Uterus (tissue), 4 donors: Measurements from ENCODE around the gene ZNF414. TPM values are rescaled to one million over a fixed set of nuclear protein-coding genes. Genes with fewer than 3 reads are reported as not detected.

Source experiments
- DNase-seq, 2 donors: peaks; one replicate each; pipeline ENCODE4 v3.0.0-alpha.2; 2019 to 2020
- H3K27ac ChIP-seq, 2 donors: fragments of 200-600 bp; sonication (generic); 1 replicate in 1 of 2; 2 replicates in 1 of 2; pipeline ENCODE4 v1.5.1; 2016 to 2018
- H3K27me3 ChIP-seq, 2 donors: fragments of 200-600 bp; sonication (generic); one replicate each; pipeline ENCODE4 v1.5.1; 2018 to 2019; ENCODE audit warnings: control low read depth in 1 of 2
- H3K36me3 ChIP-seq, 2 donors: fragments of 200-600 bp; sonication (generic); one replicate each; pipeline ENCODE4 v1.5.1; 2019; ENCODE audit warnings: control low read depth in 1 of 2
- H3K4me1 ChIP-seq, 2 donors: fragments of 200-600 bp; sonication (generic); one replicate each; pipeline ENCODE4 v1.5.1; 2018 to 2019; ENCODE audit warnings: control low read depth in 1 of 2
- H3K4me3 ChIP-seq, 2 donors: fragments of 200-600 bp; sonication (generic); 1 replicate in 1 of 2; 2 replicates in 1 of 2; pipeline ENCODE4 v1.5.1; 2018 to 2019; ENCODE audit warnings: mild to moderate bottlenecking in 1 of 2
- H3K9me3 ChIP-seq, 2 donors: fragments of 200-600 bp; sonication (generic); one replicate each; pipeline ENCODE4 v1.5.1; 2019; ENCODE audit warnings: control low read depth in 1 of 2
- CTCF ChIP-seq, 4 experiments: fragments of 200-600 bp in 2 of 4; fragments of 450-650 bp in 2 of 4; sonication (generic) in 2 of 4; IDR thresholded peaks; one replicate each; pipeline ENCODE4 v1.5.1; 2016 to 2019; ENCODE audit warnings: antibody characterized with exemption in 4 of 4, mild to moderate bottlenecking in 2 of 4, moderate library complexity in 1 of 4
- POLR2A ChIP-seq, 2 donors: fragments of 450-650 bp; IDR thresholded peaks; one replicate each; pipeline ENCODE4 v1.6.1; 2016; ENCODE audit warnings: antibody characterized with exemption in 2 of 2, mild to moderate bottlenecking in 1 of 2, moderate library complexity in 1 of 2
- intact Hi-C: fragments of 100-400 bp; cut with DNase I; formaldehyde crosslinking; loops from one replicate; pipeline ENCODE4 v1.15.1; 2023; ENCODE audit warnings: low total_unique reads
- total RNA-seq, 4 donors: library from RNA; depleted of rRNA in 3 of 4; stranded (reverse); fragments of >200 nt in 3 of 4; gene quantifications; one replicate each; pipeline versions ENCODE4 v1.1.0 to v1.2.4, GENCODE V29; 2014 to 2023
- donor health status: DM: yes; HTN: yes; CAD: no.

Gene ZNF414
- total RNA-seq, 4 donors from 2014 or later, result 11.6 to 275 (median 24.4) TPM

GRCh38 chr19:8501516-8501915 is 12.5 kb downstream of the ZNF414 start:
- no peak for DNase-seq
- no peak for TF ChIP-seq CTCF (IDR thresholded peaks at IDR 0.05)
- Histone ChIP-seq H3K27ac (no peak overlapping the region), H3K9me3 (no peaks in the 10 kb centered on the region), H3K36me3 (no peaks in the 10 kb centered on the region), H3K4me1 (no peaks in the 10 kb centered on the region), H3K4me3 (no peak overlapping the region), H3K27me3 (no peaks in the 10 kb centered on the region)
- intact Hi-C loops, result no loop called here

- intact Hi-C loops, result no loop called here
- no peak overlapping the region for H3K27ac ChIP-seq
- H3K4me3 ChIP-seq, result no peak overlapping the region
- H3K27me3 ChIP-seq, result no peaks in the 10 kb centered on the region
- no peak for DNase-seq
- no peak for TF ChIP-seq CTCF (IDR thresholded peaks at IDR 0.05)
- no peak for TF ChIP-seq POLR2A (IDR thresholded peaks at IDR 0.05)
- H3K9me3 ChIP-seq, result no peaks in the 10 kb centered on the region
- no peaks in the 10 kb centered on the region for H3K4me1 ChIP-seq
- no peaks in the 10 kb centered on the region for H3K36me3 ChIP-seq
Observed at GRCh38 chr19:8500158-8500557, 13.8 kb downstream of the ZNF414 start.

GRCh38 chr19:8499048-8499833 is 14.7 kb downstream of the ZNF414 start:
- Histone ChIP-seq H3K27me3 (no peaks in the 10 kb centered on the region), H3K9me3 (no peaks in the 10 kb centered on the region), H3K4me3 (no peak overlapping the region), H3K27ac (no peak overlapping the region), H3K36me3 (no peaks in the 10 kb centered on the region), H3K4me1 (no peaks in the 10 kb centered on the region)
- TF ChIP-seq CTCF (IDR thresholded peaks at IDR 0.05) (no peak), POLR2A (IDR thresholded peaks at IDR 0.05) (no peak)
- intact Hi-C loops, result no loop called here
- DNase-seq, result no peak

- intact Hi-C loops, result no loop called here
- Histone ChIP-seq H3K27me3 (no peaks in the 10 kb centered on the region), H3K4me3 (no peak overlapping the region), H3K27ac (no peak overlapping the region), H3K36me3 (no peaks in the 10 kb centered on the region), H3K4me1 (no peaks in the 10 kb centered on the region), H3K9me3 (no peaks in the 10 kb centered on the region)
- TF ChIP-seq CTCF (IDR thresholded peaks at IDR 0.05) (no peak), POLR2A (IDR thresholded peaks at IDR 0.05) (no peak)
- no peak for DNase-seq
Observed at GRCh38 chr19:8498295-8498694, 15.7 kb downstream of the ZNF414 start.

GRCh38 chr19:8494158-8494557 is 19.8 kb downstream of the ZNF414 start:
- H3K27ac ChIP-seq, result no peak overlapping the region
- H3K27me3 ChIP-seq, result no peaks in the 10 kb centered on the region
- no peaks in the 10 kb centered on the region for H3K4me1 ChIP-seq
- H3K9me3 ChIP-seq, result no peaks in the 10 kb centered on the region
- DNase-seq, result no peak
- TF ChIP-seq CTCF (IDR thresholded peaks at IDR 0.05) (no peak), POLR2A (IDR thresholded peaks at IDR 0.05) (no peak)
- intact Hi-C loops, result no loop called here
- no peak overlapping the region for H3K4me3 ChIP-seq
- no peaks in the 10 kb centered on the region for H3K36me3 ChIP-seq
